PFSK-1 (cell line): ENCODE results near the gene CDON.

Source experiments
- FOXP2 ChIP-seq: optimal IDR thresholded peaks from 2 replicates; pipeline ENCODE3; 2011; ENCODE audit warnings: borderline replicate concordance, control low read depth, inconsistent platforms; ENCODE audit not compliant: insufficient read depth; ENCODE audit errors: extremely low read length, extremely low read depth
- POLR2AphosphoS5 ChIP-seq: IDR thresholded peaks from 2 replicates; pipeline ENCODE4 v1.6.1; 2012; ENCODE audit warnings: low read depth, mild to moderate bottlenecking, control low read depth, low read length, moderate library complexity
- REST ChIP-seq, 2 experiments: IDR thresholded peaks; 2 replicates each; pipeline versions ENCODE4 v1.6.1 to v1.8.0; 2011 to 2012; ENCODE audit warnings: low read depth in 2 of 2, low read length in 2 of 2, control low read depth in 1 of 2, inconsistent platforms in 1 of 2, mild to moderate bottlenecking in 1 of 2, moderate library complexity in 1 of 2; ENCODE audit not compliant: insufficient read depth in 1 of 2
- SIN3A ChIP-seq: IDR thresholded peaks from 2 replicates; pipeline ENCODE4 v1.6.1; 2012; ENCODE audit warnings: mild to moderate bottlenecking, low read length, moderate library complexity, borderline replicate concordance; ENCODE audit not compliant: insufficient read depth
- TAF1 ChIP-seq: IDR thresholded peaks from 2 replicates; pipeline ENCODE4 v1.6.1; 2012; ENCODE audit warnings: low read length, control low read depth, borderline replicate concordance; ENCODE audit not compliant: insufficient read depth

DNA sequence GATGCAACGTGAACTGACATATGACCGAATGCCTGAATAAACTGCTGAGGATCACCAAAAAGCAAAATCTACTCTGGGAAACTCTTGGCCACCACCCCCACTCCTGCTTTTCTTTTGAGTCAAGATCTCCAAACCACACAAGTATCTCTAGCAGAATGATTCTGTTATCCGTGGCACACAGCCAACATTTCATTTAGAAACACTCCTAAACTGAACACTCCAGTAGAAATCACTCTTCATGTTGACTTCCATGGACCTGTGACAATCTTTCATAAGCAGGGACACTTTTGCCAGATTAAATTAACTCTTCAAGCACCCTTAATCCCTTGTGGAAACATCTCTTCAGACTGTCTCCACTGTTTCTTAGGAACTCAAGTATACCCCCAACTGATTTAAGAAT is 72.4 kb downstream of the CDON start:
- no peak for TF ChIP-seq POLR2AphosphoS5
- 0 out of 2 replicates have a peak, but pooled peaks have one; percentile 29 for TF ChIP-seq TAF1
- TF ChIP-seq REST (IDR thresholded peaks at IDR 0.05; ENCODE audit: insufficient read depth in 1 of 2, low read depth in 2 of 2, low read length in 2 of 2), result no peak
- TF ChIP-seq SIN3A, result no peak
- TF ChIP-seq FOXP2, result no peak
